ENCODE data around the gene PAIP2.
"Not testable (repeated sequence)": the region's sequence is repeated elsewhere in the genome, so short reads cannot be mapped to it uniquely, and the experiment has no call there.

PAIP2 gene

GRCh38 chr5:139315056-139315615 is 26.5 kb upstream of the PAIP2 start:
- no peak for DNase-seq (ENCODE audit: low read depth)

GRCh38 chr5:139335811-139336210 is 5.8 kb upstream of the PAIP2 start:
- no peak for DNase-seq (ENCODE audit: low read depth)

GRCh38 chr5:139340051-139340450 is 1.6 kb upstream of the PAIP2 start:
- DNase-seq (ENCODE audit: low read depth): no peak

GRCh38 chr5:139341187-139341688 is 416 bp upstream of the PAIP2 start:
- DNase-seq (ENCODE audit: low read depth): no peak

DNA sequence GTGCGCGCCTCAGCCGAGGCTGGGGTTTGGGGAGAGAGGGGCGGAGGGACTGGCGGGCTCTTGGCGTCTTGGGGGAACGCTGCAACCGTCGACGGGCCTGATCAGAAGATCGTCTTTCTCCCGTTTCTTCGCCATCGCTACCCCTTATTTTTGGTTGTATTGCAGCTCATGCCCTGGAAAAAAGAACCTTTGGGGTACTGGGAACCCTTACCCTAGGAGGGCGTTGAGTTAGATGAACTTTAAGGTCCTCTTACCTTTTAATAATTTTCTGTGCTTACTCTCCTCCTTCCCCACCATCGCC is 719 bp downstream of the PAIP2 start:
- DNase-seq (ENCODE audit: low read depth): no peak

- DNase-seq (ENCODE audit: low read depth): no peak
These were observed 1.8 kb downstream of the PAIP2 start for GRCh38 chr5:139343476-139343875.

GRCh38 chr5:139344177-139344576 is 2.5 kb downstream of the PAIP2 start:
- DNase-seq (ENCODE audit: low read depth): no peak

DNA sequence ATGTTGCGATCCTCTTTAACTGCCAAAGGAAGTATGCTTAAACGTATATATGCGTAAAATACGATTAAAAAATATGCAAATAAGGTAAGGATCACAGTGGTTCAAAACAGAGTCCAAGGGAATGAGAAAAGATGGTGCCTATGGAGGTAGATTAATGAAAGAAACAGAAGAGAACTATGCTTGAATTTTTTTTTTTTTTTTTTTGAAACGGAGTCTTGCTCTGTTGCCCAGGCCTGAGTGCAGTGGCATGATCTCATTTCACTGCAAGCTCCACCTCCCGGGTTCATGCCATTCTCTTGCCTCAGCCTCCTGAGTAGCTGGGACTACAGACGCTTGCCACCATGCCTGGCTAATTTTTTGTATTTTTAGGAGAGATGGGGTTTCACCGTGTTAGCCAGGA is 3.8 kb downstream of the PAIP2 start:
- DNase-seq (ENCODE audit: low read depth): not testable (repeated sequence)

DNA sequence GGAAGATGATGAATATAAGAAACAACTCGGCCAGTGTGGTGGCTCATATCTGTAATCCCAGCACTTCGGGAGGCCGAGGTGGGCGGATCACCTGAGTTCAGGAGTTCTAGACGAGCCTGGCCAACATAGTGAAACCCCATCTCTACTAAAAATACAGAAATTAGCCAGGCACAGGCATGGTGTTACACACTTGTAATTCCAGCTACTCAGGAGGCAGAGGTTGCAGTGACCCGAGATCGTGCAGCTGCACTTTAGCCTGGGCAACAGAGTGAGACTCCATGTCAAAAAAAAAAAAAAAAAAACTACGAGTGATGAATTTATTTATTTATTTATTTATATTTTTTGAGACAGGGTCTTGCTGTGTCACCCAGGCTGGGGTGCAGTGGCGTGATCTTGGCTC is 6.2 kb downstream of the PAIP2 start:
- DNase-seq (ENCODE audit: low read depth): not testable (repeated sequence)

DNA sequence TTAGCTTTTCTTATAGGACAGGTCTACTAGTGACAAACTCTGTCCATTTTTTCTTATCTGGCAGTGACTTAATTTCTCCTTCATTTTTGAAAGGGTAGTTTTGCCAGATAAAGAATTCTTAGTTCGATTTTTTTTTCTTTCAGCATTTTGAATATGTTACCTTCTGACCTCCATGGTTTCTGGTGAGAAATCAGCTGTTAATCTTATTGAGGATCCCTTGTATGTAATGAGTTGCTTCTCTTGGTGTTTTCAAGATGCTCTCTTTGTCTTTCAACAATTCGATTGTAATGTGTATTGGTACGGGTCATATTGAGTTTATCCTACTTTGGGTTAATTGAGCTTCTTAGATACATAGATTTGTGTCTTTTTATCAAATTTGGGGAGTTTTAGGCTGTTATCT is 12.5 kb downstream of the PAIP2 start:
- DNase-seq (ENCODE audit: low read depth): no peak

DNA sequence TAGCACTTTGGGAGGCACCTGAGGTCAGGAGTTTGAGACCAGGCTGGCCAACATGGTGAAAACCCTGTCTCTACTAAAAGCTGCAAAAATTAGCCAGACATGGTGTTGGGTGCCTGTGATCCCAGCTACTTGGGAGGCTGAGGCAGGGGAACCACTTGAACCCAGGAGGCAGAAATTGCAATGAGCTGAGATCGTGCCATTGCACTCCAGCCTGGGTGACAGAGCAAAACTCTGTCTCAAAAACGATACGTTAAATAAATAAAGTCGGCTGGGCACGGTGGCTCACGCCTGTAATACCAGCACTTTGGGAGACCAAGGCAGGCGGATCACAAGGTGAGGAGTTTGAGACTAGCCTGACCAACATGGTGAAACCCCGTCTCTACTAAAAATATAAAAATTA is 14.2 kb downstream of the PAIP2 start:
- not testable (repeated sequence) for DNase-seq (ENCODE audit: low read depth)

DNA sequence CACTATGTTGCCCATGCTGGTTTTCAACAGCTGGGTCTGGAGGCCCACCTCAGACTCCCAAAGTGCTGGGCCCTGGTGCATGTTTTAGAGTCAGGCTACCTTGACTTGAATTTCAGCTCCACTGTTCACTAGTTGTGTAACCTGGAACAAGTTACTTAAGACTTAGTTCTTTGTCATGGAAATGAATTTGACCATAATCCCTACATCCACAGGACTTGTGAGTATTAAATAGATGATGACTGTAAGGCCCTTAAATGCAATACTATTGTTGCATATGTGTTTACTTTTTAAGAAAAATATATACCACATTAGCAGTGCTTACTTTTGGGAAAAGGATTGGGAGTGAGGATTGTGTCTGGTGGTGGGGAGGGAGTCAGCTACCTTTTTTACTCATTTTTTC is 16.4 kb downstream of the PAIP2 start:
- no peak for DNase-seq (ENCODE audit: low read depth)

DNA sequence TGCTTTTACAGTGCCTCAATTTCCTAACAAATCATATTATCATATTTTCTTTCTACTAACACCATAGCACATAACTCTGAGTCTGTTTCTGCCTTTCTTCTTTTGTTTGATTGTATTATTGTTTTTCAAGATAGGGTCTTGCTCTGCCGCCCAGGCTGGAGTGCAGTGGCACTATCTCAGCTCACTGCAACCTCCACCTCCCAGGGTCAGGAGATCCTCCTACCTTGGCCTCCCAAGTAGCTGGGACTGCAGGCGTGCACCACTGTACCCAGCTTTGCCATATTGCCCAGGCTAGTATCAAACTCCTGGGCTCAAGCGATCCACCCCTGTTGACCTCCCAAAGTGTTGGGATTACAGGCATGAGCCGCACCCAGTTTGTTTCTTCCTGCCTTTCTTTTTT is 18.7 kb downstream of the PAIP2 start:
- no peak for DNase-seq (ENCODE audit: low read depth)

GRCh38 chr5:139361835-139362429 is 20.3 kb downstream of the PAIP2 start:
- DNase-seq (ENCODE audit: low read depth): no peak

GRCh38 chr5:139363937-139364336 is 22.3 kb downstream of the PAIP2 start:
- no peak for DNase-seq (ENCODE audit: low read depth)

- DNase-seq (ENCODE audit: low read depth): no peak
These were observed 22.8 kb downstream of the PAIP2 start for GRCh38 chr5:139364466-139364865.

DNA sequence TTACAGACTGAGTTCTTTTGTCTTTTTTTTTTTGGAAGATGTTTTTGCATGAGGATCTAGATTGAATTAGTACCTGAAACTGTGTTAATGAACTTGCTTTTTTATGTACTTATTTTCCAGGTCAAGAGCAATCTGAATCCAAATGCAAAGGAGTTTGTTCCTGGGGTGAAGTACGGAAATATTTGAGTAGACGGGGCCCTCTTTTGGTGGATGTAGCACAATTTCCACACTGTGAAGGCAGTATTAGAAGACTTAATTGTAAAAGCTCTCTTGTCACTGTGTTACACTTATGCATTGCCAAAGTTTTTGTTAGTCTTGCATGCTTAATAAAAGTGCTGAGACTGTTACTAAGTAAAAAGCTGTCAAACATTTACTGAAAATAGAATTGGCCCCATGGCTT is 27.0 kb downstream of the PAIP2 start:
- no peak for DNase-seq (ENCODE audit: low read depth)

- DNase-seq (ENCODE audit: low read depth): no peak
These were observed 27.5 kb downstream of the PAIP2 start for GRCh38 chr5:139369181-139369580.

DNA sequence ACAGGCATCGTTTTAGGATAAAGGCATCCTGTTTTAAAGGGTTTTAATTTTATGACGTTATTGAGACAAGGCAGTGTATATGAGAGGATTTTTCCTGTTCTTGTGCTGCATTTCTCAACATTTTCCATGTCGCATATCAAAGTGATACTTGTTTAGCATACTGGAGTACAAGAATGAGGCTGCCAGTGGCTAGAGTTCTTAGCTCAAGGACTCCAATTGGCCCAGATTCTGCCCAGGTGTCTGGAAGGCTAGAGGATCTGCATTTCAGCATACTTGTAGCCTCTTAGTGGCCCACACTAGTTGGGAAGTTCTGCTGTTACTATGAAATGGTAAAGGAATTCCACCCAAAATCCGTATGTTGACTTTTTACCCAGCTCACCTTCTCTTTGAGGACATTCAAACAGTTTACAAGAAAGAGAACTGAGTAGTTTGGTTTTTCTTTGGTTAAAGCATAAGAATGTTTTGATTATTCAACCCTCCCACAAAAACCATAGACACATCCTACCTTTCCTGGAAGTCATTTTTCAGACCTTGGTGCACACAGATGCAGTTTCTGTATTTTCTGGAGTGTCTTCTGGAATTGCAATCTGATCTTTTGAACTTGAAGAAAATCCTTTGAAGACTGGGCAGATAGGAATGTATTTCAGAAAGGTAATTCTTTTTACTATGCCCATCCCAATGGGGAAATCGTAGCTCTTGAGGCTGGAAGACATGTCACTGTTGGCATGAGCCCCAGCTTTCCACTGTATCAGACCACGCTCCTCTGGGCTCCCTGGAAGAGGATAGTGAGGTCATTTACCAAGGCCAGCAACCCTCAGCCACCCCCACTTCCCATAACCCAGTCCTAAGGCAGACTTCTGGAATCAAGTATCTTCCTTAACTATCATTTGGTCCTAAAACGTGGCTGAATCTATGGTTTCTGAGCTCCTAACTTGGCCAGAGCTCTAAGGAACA is 30.1 kb downstream of the PAIP2 start:
- DNase-seq (ENCODE audit: low read depth): no peak

- no peak for DNase-seq (ENCODE audit: low read depth)
These were observed 33.3 kb downstream of the PAIP2 start for GRCh38 chr5:139374909-139375308.

- no peak for DNase-seq (ENCODE audit: low read depth)
These were observed 34.7 kb downstream of the PAIP2 start for GRCh38 chr5:139376364-139376763.

DNA sequence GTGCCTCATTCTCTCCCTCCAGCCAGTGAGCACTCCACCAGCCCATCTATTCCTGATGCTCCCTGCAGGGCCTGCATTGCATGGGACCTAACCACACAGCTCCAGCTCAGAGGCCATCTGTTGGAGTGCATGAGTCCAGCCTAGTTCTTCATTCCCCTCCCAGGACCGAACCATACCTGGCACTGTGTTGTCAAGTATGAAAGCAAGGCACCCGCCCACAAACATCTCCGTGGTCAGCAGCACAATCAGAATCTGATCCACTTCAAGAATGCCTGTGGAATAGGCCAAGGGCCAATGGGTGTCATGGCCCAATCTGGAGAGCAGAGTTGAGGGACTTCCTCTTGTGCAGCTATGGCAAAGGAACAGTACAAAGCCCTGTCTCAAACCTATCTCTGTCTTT is 35.6 kb downstream of the PAIP2 start:
- DNase-seq (ENCODE audit: low read depth): no peak

GRCh38 chr5:139378101-139378825 is 36.6 kb downstream of the PAIP2 start:
- DNase-seq (ENCODE audit: low read depth): no peak

Data from activated T-cell treated with anti-CD3 and anti-CD28 coated beads for 24 hours (primary cell).